K562 (cell line): ENCODE data around the gene ABLIM2. TPM values are rescaled to one million over a fixed set of nuclear protein-coding genes. Genes with fewer than 3 reads are reported as not detected.

Experiments
- polyA plus RNA-seq, 8 experiments: library from polyadenylated mRNA; depleted of rRNA in 4 of 8; stranded (reverse) in 5 of 8; unstranded in 3 of 8; fragments of >200 nt; fragmentation: Nextera tagmentation in 2 of 8; fragmentation: Illumina TruSeq in 1 of 8; extraction: Ambion mirVana in 2 of 8; extraction: Trizol in 1 of 8; gene quantifications; 2 replicates each; pipeline versions ENCODE4 v1.2.1 to v1.2.3, GENCODE V29; 2011 to 2014; ENCODE audit warnings: inconsistent platforms in 1 of 8, missing spikeins in 1 of 8
- total RNA-seq, 7 experiments: library from RNA; depleted of rRNA in 6 of 7; stranded (reverse); fragments of >200 nt in 6 of 7; fragmentation: Illumina TruSeq in 2 of 7; extraction: Trizol in 2 of 7; gene quantifications; 2 replicates each; pipeline versions ENCODE4 v1.2.1 to v1.2.3, GENCODE V29; 2011 to 2021; ENCODE audit warnings: low replicate concordance in 1 of 7
- TF ChIP-seq, protein P1 (sequence below): fragments of 450-650 bp; IDR thresholded peaks from 2 replicates; pipeline ENCODE4 v1.6.1; 2016; ENCODE audit warnings: low read depth

ABLIM2 gene
- total and polyA plus RNA-seq, 9 of the 15 experiments (the other 6 are each of a cell fraction or from before 2014, with no cell fraction given) = not detected

DNA sequence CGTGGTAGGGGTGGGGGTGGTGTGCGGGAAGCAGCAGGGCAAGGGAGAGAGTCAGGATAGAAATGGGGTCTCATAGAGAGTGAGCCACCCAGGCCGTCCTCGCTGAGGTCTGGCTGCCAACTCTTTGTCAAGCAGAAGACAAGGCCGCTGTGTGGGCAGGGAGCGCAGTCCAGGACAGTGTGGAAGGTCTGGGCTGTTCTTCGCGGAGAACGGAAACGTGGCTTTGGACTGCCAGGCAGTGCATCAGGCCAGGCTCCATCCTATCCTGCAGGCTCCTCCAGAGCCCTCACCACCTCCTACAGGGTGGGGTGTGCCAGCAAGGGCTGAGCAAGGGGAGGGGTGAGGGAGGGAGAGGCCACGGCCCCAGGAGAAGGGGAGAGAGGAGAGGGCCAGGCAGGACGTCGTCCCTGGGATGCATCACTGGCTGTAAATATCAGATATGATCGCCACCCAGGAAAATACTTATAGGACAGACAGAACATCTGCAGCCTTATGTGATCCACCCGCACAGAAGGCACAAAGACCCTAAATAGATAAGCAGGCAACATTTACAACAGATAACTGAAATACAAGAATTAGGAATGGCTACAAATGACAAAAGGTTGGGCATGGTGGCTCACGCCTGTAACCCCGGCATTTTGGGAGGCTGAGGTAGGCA, 85.3 kb downstream of the ABLIM2 start (continued):
- TF ChIP-seq, protein P1, sequence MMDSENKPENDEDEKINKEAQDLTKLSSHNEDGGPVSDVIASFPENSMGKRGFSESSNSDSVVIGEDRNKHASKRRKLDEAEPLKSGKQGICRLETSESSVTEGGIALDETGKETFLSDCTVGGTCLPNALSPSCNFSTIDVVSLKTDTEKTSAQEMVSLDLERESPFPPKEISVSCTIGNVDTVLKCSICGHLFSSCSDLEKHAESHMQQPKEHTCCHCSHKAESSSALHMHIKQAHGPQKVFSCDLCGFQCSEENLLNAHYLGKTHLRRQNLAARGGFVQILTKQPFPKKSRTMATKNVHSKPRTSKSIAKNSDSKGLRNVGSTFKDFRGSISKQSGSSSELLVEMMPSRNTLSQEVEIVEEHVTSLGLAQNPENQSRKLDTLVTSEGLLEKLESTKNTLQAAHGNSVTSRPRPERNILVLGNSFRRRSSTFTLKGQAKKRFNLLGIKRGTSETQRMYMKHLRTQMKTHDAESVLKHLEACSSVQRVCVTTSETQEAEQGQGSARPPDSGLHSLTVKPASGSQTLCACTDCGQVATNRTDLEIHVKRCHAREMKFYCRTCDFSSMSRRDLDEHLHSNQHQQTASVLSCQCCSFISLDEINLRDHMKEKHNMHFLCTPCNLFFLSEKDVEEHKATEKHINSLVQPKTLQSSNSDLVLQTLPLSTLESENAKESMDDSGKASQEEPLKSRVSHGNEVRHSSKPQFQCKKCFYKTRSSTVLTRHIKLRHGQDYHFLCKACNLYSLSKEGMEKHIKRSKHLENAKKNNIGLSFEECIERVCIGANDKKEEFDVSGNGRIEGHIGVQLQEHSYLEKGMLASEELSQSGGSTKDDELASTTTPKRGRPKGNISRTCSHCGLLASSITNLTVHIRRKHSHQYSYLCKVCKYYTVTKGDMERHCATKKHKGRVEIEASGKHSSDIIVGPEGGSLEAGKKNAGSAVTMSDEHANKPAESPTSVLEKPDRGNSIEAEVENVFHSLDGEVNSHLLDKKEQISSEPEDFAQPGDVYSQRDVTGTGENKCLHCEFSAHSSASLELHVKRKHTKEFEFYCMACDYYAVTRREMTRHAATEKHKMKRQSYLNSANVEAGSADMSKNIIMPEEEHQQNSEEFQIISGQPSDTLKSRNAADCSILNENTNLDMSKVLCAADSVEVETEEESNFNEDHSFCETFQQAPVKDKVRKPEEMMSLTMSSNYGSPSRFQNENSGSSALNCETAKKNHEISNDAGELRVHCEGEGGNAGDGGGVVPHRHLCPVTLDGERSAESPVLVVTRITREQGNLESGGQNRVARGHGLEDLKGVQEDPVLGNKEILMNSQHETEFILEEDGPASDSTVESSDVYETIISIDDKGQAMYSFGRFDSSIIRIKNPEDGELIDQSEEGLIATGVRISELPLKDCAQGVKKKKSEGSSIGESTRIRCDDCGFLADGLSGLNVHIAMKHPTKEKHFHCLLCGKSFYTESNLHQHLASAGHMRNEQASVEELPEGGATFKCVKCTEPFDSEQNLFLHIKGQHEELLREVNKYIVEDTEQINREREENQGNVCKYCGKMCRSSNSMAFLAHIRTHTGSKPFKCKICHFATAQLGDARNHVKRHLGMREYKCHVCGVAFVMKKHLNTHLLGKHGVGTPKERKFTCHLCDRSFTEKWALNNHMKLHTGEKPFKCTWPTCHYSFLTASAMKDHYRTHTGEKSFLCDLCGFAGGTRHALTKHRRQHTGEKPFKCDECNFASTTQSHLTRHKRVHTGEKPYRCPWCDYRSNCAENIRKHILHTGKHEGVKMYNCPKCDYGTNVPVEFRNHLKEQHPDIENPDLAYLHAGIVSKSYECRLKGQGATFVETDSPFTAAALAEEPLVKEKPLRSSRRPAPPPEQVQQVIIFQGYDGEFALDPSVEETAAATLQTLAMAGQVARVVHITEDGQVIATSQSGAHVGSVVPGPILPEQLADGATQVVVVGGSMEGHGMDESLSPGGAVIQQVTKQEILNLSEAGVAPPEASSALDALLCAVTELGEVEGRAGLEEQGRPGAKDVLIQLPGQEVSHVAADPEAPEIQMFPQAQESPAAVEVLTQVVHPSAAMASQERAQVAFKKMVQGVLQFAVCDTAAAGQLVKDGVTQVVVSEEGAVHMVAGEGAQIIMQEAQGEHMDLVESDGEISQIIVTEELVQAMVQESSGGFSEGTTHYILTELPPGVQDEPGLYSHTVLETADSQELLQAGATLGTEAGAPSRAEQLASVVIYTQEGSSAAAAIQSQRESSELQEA = no peak
